MM.1S (cell line): ENCODE data around the gene CXCL12.

Experiments used
- DNase-seq: peaks from one replicate; pipeline ENCODE4 v3.0.0-alpha.2; 2015
- H2AFZ ChIP-seq: fragments of 300-600 bp; sonication (generic); 2 replicates; pipeline ENCODE4 v1.6.0; 2016; ENCODE audit warnings: antibody characterized with exemption, low read length
- H3F3A ChIP-seq: fragments of 300-600 bp; sonication (generic); 2 replicates; pipeline ENCODE4 v1.6.1; 2016; ENCODE audit warnings: mild to moderate bottlenecking, antibody characterized with exemption, low read length, moderate library complexity, mixed read lengths; ENCODE audit not compliant: insufficient read depth
- H3K27ac ChIP-seq: fragments of 300-600 bp; sonication (generic); 2 replicates; pipeline ENCODE4 v1.5.1; 2016; ENCODE audit warnings: mild to moderate bottlenecking, low read length
- H3K27me3 ChIP-seq: fragments of 300-600 bp; sonication (generic); replicated peaks from 2 replicates; pipeline ENCODE4 v1.6.0; 2016; ENCODE audit warnings: low read length; ENCODE audit not compliant: insufficient read depth
- H3K36me3 ChIP-seq: fragments of 300-600 bp; sonication (generic); replicated peaks from 2 replicates; pipeline ENCODE4 v1.6.1; 2016; ENCODE audit warnings: mild to moderate bottlenecking, low read length, mixed read lengths; ENCODE audit not compliant: insufficient read depth
- H3K4me1 ChIP-seq: fragments of 300-600 bp; sonication (generic); 2 replicates; pipeline ENCODE4 v1.6.1; 2016; ENCODE audit warnings: low read length, mixed read lengths
- H3K4me2 ChIP-seq: fragments of 300-600 bp; sonication (generic); 2 replicates; pipeline ENCODE4 v1.6.0; 2016; ENCODE audit warnings: low read depth, low read length
- H3K4me3 ChIP-seq: fragments of 300-600 bp; sonication (generic); 2 replicates; pipeline ENCODE4 v1.5.1; 2016; ENCODE audit warnings: low read length, mixed read lengths
- H3K79me2 ChIP-seq: fragments of 300-600 bp; sonication (generic); 2 replicates; pipeline ENCODE4 v1.6.1; 2016; ENCODE audit warnings: mixed run types, low read length, mixed read lengths
- H3K9ac ChIP-seq: fragments of 300-600 bp; sonication (generic); 2 replicates; pipeline ENCODE4 v1.6.1; 2016; ENCODE audit warnings: low read length, mixed read lengths
- H3K9me2 ChIP-seq: fragments of 300-600 bp; sonication (generic); replicated peaks from 2 replicates; pipeline ENCODE4 v1.6.1; 2016; ENCODE audit warnings: mild to moderate bottlenecking, low read length, mixed read lengths; ENCODE audit not compliant: insufficient read depth
- H3K9me3 ChIP-seq: fragments of 300-600 bp; sonication (generic); replicated peaks from 2 replicates; pipeline ENCODE4 v1.6.1; 2016; ENCODE audit warnings: mild to moderate bottlenecking, low read length, mixed read lengths; ENCODE audit not compliant: insufficient read depth
- H4K20me1 ChIP-seq: fragments of 300-600 bp; sonication (generic); 2 replicates; pipeline ENCODE4 v1.6.1; 2016; ENCODE audit warnings: mild to moderate bottlenecking, low read length, moderate library complexity, mixed read lengths; ENCODE audit not compliant: insufficient read depth
- EZH2 ChIP-seq: fragments of 300-600 bp; sonication (generic); optimal IDR thresholded peaks from 2 replicates; pipeline ENCODE3; 2017; ENCODE audit warnings: low read depth, mild to moderate bottlenecking, antibody characterized with exemption, low read length, mixed read lengths
- EZH2phosphoT487 ChIP-seq: fragments of 300-600 bp; sonication (generic); IDR thresholded peaks from 2 replicates; pipeline ENCODE4 v1.6.1; 2018; ENCODE audit warnings: antibody characterized with exemption, low read length
- TF ChIP-seq, protein P1 (sequence below): fragments of 300-600 bp; sonication (generic); IDR thresholded peaks from 2 replicates; pipeline ENCODE4 v1.5.1; 2016; ENCODE audit warnings: antibody characterized with exemption, low read length, mixed read lengths

The CXCL12 gene

DNA sequence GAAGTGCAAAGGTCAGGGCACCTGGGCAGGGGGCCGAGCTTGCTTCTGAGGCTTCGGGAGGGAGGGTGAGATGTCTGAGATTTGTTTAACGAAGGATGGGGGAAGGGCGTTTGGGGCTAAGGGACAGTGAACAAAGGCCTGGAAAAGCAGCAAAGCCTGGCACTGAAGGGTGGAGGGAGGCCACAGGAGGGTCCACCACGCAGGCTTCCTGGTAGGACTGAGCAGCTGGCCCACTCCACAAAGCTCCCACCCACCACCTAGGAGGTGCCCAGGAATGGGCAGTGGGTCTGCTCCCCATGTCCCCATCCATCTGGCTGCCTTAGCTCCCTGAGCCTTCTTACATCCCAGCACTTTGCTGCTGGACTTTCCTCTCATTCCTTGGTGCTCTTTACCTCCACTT is 39.4 kb upstream of the CXCL12 start:
- H3K4me2 ChIP-seq: no peak overlapping the region
- no peak overlapping the region for H3K9ac ChIP-seq
- no peaks in the 10 kb centered on the region for H3K4me1 ChIP-seq
- H3K4me3 ChIP-seq: no peak overlapping the region
- H2AFZ ChIP-seq: no peak overlapping the region
- DNase-seq: no peak
- no peaks in the 10 kb centered on the region for H3K9me2 ChIP-seq
- no peaks in the 10 kb centered on the region for H3F3A ChIP-seq
- no peaks in the 10 kb centered on the region for H3K36me3 ChIP-seq
- no peaks in the 10 kb centered on the region for H4K20me1 ChIP-seq
- no peaks in the 10 kb centered on the region for H3K9me3 ChIP-seq
- no peak overlapping the region for H3K27ac ChIP-seq
- TF ChIP-seq, protein P1, sequence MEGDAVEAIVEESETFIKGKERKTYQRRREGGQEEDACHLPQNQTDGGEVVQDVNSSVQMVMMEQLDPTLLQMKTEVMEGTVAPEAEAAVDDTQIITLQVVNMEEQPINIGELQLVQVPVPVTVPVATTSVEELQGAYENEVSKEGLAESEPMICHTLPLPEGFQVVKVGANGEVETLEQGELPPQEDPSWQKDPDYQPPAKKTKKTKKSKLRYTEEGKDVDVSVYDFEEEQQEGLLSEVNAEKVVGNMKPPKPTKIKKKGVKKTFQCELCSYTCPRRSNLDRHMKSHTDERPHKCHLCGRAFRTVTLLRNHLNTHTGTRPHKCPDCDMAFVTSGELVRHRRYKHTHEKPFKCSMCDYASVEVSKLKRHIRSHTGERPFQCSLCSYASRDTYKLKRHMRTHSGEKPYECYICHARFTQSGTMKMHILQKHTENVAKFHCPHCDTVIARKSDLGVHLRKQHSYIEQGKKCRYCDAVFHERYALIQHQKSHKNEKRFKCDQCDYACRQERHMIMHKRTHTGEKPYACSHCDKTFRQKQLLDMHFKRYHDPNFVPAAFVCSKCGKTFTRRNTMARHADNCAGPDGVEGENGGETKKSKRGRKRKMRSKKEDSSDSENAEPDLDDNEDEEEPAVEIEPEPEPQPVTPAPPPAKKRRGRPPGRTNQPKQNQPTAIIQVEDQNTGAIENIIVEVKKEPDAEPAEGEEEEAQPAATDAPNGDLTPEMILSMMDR: no peak
- no peak for TF ChIP-seq EZH2
- TF ChIP-seq EZH2phosphoT487: no peak
- no peaks in the 10 kb centered on the region for H3K27me3 ChIP-seq
- H3K79me2 ChIP-seq: no peaks in the 10 kb centered on the region

DNA sequence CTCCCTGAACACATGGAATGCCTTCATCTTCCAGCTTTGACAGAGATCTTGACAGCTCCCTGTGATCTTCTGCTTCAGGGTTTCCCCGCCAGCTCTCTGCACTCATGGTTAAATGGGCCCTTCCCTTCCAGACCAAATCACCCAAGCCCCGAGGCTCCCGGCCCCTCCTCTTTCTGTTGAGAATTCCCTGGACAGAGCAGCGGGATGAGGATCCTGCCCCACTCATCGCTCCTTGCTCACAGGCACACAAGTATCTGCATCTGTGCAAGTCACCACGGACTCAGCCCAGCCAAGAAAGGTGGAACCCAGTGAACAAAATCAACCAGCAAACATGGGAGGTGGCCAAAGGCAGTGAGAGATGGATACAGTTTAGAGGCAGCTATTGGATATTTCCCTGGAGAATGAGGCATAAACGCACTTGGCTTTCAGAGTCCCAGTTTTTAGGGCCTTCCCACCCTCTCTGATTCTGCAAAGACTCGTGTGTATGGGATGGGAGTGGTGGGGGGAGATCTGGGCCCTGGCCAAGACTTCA is 37.7 kb upstream of the CXCL12 start:
- no peak for TF ChIP-seq EZH2phosphoT487
- TF ChIP-seq, protein P1: no peak
- no peak for TF ChIP-seq EZH2
- Histone ChIP-seq H3K79me2 (no peaks in the 10 kb centered on the region), H3K27me3 (no peaks in the 10 kb centered on the region), H3K4me2 (no peak overlapping the region), H2AFZ (no peak overlapping the region), H3K9me2 (no peaks in the 10 kb centered on the region), H3F3A (no peaks in the 10 kb centered on the region), H3K4me3 (no peak overlapping the region), H4K20me1 (no peaks in the 10 kb centered on the region), H3K4me1 (no peaks in the 10 kb centered on the region), H3K9ac (no peak overlapping the region), H3K27ac (no peak overlapping the region), H3K36me3 (no peaks in the 10 kb centered on the region), H3K9me3 (no peaks in the 10 kb centered on the region)
- no peak for DNase-seq

DNA sequence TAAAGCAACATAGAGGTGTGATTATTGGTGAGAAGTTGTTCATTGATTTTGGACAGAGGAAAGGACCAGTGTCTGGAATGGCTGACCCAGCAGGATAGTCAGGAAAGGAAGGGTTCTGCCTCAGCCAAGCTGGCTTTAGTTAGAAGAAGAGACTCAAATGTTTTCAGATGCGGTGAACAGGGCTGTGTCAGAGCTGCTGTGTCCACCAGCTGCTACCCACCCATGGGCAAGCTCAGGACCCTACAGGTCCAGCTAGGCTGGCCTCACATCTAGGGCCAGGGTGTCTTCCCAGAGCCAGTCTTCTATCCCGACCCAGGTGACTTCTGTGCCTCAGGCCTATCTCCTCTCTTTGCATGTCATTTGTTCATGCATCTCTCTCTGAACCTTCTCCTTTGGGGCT is 37.3 kb upstream of the CXCL12 start:
- Histone ChIP-seq H3F3A (no peaks in the 10 kb centered on the region), H3K4me3 (no peak overlapping the region), H3K4me1 (no peaks in the 10 kb centered on the region), H3K36me3 (no peaks in the 10 kb centered on the region), H3K79me2 (no peaks in the 10 kb centered on the region), H3K9me3 (no peaks in the 10 kb centered on the region), H3K9me2 (no peaks in the 10 kb centered on the region), H4K20me1 (no peaks in the 10 kb centered on the region), H3K27me3 (no peaks in the 10 kb centered on the region), H3K9ac (no peak overlapping the region), H3K27ac (no peak overlapping the region), H3K4me2 (no peak overlapping the region), H2AFZ (no peak overlapping the region)
- TF ChIP-seq EZH2: no peak
- no peak for TF ChIP-seq EZH2phosphoT487
- TF ChIP-seq, protein P1: no peak
- no peak for DNase-seq
